ENCODE data around the gene EIF4A2. TPM values are rescaled to one million over a fixed set of nuclear protein-coding genes. Genes with fewer than 3 reads are reported as not detected.
"Not testable (repeated sequence)": the region's sequence is repeated elsewhere in the genome, so short reads cannot be mapped to it uniquely, and the experiment has no call there.

The EIF4A2 gene
- total and polyA plus RNA-seq, 12 donors: 231 to 476 (median 426) TPM

GRCh38 chr3:186821429-186822387, 38.3 kb downstream of the EIF4A2 start:
- intact Hi-C loops (cut with DNase I): loop anchor here in 8 of 10 donors (2.0 to 5.0 kb wide), 3 partner anchors 204 to 209 kb away; partner anchors contain the start of gene AHSG (in 1 of the 8)
- no peak overlapping the region for H3K27ac ChIP-seq
- peaks cover 0 to 33% (median 26%) of the 10 kb centered on the region in 7 donors for H3K27me3 ChIP-seq
- H3K4me3 ChIP-seq: no peak overlapping the region
- TF ChIP-seq CTCF (IDR thresholded peaks at IDR 0.05): peak; percentile 37 to 77 (median 72)
- DNase-seq (no peak), ATAC-seq (peak in 1 of 8 donors; percentile 49)
- peaks cover 0 to 22% (median 6%) of the 10 kb centered on the region in 9 donors for H3K4me1 ChIP-seq
- WGBS, 2 donors: 43 to 45% methylated on average over 11 of the region's 11 CpGs
- no peaks in the 10 kb centered on the region for H3K36me3 ChIP-seq
- no peaks in the 10 kb centered on the region for H3K9me3 ChIP-seq

- H3K36me3 ChIP-seq, H3K9me3 ChIP-seq, ATAC-seq, H3K4me3 ChIP-seq, H3K27ac ChIP-seq, DNase-seq: not testable (repeated sequence)
- 68 to 72% methylated on average over 1 of the region's 1 CpG for WGBS, 2 donors
- Histone ChIP-seq H3K27me3 (peaks cover 0 to 38% (median 27%) of the 10 kb centered on the region in 7 donors), H3K4me1 (peaks cover 0 to 25% (median 7%) of the 10 kb centered on the region in 9 donors)
- intact Hi-C loops (cut with DNase I): loop anchor here in 6 of 10 donors (2.0 to 5.0 kb wide), 3 partner anchors 205 to 210 kb away; partner anchors contain the start of gene AHSG (in 1 of the 6)
Observed at GRCh38 chr3:186822388-186822759, 39.0 kb downstream of the EIF4A2 start.

GRCh38 chr3:186823386-186823785, 40.0 kb downstream of the EIF4A2 start:
- H3K36me3 ChIP-seq: no peaks in the 10 kb centered on the region
- no peaks in the 10 kb centered on the region for H3K9me3 ChIP-seq
- no peak for DNase-seq
- H3K4me3 ChIP-seq: no peak overlapping the region
- whole genome bisulfite sequencing, 2 donors: 75 to 76% methylated on average over 2 of the region's 2 CpGs
- peaks cover 4 to 34% (median 12%) of the 10 kb centered on the region in 9 donors for H3K4me1 ChIP-seq
- no peak for TF ChIP-seq CTCF (IDR thresholded peaks at IDR 0.05)
- intact Hi-C loops (cut with DNase I): loop anchor here in 6 of 10 donors (2.0 to 5.0 kb wide), 3 partner anchors 206 to 211 kb away; partner anchors contain the start of gene AHSG (in 1 of the 6)
- no peak for ATAC-seq
- no peak overlapping the region for H3K27ac ChIP-seq
- peaks cover 0 to 46% (median 34%) of the 10 kb centered on the region in 7 donors for H3K27me3 ChIP-seq

- H3K27ac ChIP-seq: no peak overlapping the region
- no peak for ATAC-seq
- H3K4me1 ChIP-seq: peaks cover 4 to 34% (median 12%) of the 10 kb centered on the region in 9 donors
- no peak overlapping the region for H3K4me3 ChIP-seq
- no peak for DNase-seq
- TF ChIP-seq CTCF (IDR thresholded peaks at IDR 0.05): no peak
- intact Hi-C loops (cut with DNase I): loop anchor here in 3 of 10 donors (5.0 kb wide), 2 partner anchors 207 to 212 kb away; partner anchors contain the start of gene AHSG (in 1 of the 3)
- H3K27me3 ChIP-seq: peaks cover 0 to 58% (median 46%) of the 10 kb centered on the region in 7 donors
- WGBS, 2 donors: 46 to 47% methylated on average over 18 of the region's 18 CpGs
- no peaks in the 10 kb centered on the region for H3K9me3 ChIP-seq
- no peaks in the 10 kb centered on the region for H3K36me3 ChIP-seq
Observed at GRCh38 chr3:186824430-186825139, 41.2 kb downstream of the EIF4A2 start.

All from heart right ventricle (tissue), 16 donors.